ENCODE data around the gene GPR152. TPM values are rescaled to one million over a fixed set of nuclear protein-coding genes. Genes with fewer than 3 reads are reported as not detected.
"Not testable (repeated sequence)": the region's sequence is repeated elsewhere in the genome, so short reads cannot be mapped to it uniquely, and the experiment has no call there.

Gene GPR152
- total RNA-seq, 2 donors from 2014 or later = not detected

DNA sequence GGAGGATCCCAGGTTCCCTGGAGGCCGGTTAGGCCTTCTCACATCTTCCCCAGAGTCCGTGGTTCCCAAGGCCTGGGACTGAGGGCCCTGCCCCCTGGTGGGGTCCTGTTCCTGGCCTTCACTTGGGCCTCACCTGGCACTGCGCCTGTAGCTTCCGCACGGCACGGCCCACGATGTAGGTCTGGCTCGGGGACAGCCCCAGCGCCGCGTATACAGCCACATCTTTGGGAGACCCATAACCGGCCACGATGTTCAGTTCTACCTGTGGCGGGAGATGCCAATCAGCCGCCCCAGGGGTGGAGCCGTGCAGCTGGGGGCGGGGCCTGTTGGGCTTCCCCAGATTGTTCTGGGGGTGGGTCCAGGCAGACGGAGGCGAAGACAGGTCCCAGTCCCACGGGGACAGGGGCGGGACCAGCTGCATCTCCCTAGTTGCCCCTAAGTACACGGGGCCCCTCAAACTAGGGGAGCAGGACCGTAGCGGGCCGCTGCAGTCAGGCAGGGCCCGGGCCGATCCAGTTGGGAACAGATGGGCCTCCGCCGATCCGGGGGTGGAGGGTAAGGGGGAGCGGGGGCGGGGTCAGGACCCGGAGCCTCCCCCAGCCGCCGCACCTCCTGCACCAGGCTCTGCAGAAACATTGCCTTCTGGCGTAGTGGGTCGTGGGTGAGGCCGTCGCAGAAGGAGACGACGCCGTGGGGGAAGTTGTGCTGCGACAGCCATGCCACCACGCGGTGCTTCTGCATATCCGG, 40.4 kb upstream of the GPR152 start:
- ATAC-seq (no peak), DNase-seq (ENCODE audit: low spot score) (no peak)
- H3K4me1 Mint-ChIP-seq (ENCODE audit: low read depth in 2 of 2) = peaks cover 13 to 14% of the 10 kb centered on the region in 2 donors
- H3K9me3 Mint-ChIP-seq = no peaks in the 10 kb centered on the region
- H3K27ac Mint-ChIP-seq = no peak overlapping the region
- no peak overlapping the region for H3K4me3 Mint-ChIP-seq
- H3K36me3 Mint-ChIP-seq = no peaks in the 10 kb centered on the region
- H3K27me3 Mint-ChIP-seq = no peaks in the 10 kb centered on the region

DNA sequence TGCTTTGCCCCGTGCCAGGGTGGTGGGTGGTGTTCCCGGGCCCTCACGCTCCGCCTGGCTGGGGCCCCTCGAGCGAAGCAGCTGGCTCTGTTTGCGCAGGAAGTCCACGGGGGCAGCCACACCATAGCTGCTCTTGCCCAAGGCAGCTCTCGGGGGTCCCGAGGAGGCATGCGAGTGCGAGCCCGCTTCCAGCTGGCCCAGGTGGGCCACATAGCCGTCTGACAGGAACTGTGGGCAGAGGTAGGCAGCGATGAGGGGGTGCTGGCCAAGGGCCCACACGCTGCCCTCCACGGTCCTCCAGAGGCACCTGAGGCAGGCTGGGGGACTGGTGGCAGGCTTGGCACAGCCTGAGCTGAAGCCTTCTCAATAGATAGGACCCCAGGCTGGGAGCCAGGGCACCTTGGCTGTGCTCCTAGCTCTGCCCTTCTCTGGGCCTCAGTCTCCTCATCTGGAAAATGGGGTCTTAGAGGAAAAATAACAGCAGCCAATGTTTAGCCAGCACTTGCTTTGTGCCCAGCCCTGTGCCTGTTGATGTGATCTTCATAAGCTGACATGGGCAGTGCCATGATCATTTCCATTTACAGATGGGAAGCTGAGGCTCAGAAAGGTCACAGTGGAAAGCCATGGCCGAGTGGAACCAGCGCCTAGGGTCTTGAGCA, 39.7 kb upstream of the GPR152 start:
- ATAC-seq = no peak
- DNase-seq (ENCODE audit: low spot score) = no peak
- Mint-ChIP-seq H3K36me3 (peaks cover 7% of the 10 kb centered on the region), H3K4me3 (no peak overlapping the region), H3K27ac (no peak overlapping the region), H3K27me3 (no peaks in the 10 kb centered on the region), H3K4me1 (ENCODE audit: low read depth in 2 of 2) (peaks cover 21 to 22% of the 10 kb centered on the region in 2 donors), H3K9me3 (no peaks in the 10 kb centered on the region)

DNA sequence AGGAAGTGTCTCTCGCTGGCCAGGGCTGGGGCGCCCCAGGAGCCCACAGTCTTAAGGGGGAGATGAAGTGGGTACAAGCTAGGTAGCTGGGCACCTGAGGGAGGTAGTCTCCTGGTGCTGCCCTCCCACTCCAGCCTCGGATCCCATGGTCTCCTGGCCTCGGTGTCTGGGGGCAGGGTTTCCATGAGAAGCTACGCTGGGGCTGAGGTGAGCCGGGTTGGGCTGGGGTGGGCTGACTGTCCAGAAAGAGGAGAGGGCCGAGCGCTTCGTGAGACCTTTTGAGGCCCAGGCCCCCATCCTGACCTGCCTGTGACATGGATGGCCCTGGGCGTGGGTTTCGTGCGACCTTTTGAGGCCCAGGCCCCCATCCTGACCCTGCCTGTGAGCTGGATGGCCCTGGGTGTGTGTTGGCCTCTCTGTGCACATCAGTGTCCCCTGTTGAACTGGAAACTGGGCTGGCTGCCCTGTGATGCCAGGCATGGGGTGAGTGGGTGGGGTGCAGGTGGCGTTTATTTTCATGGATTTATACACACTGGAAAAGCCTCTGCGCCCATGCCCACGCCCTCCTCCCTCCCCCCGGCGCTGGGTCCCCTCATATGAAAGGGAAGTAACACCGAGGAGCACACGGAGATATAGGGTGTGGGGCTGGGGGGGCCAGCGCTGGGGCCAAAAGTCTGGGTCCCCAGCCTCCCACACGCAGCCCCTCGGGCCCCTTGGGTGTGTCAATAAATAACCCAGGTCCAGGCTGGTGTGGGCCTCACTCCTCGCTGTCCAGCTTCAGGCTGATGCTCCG, 38.9 kb upstream of the GPR152 start:
- ATAC-seq (no peak), DNase-seq (ENCODE audit: low spot score) (no peak)
- H3K9me3 Mint-ChIP-seq = no peaks in the 10 kb centered on the region
- no peaks in the 10 kb centered on the region for H3K27me3 Mint-ChIP-seq
- no peak overlapping the region for H3K27ac Mint-ChIP-seq
- H3K4me1 Mint-ChIP-seq (ENCODE audit: low read depth in 2 of 2) = peaks cover 25 to 28% of the 10 kb centered on the region in 2 donors
- H3K36me3 Mint-ChIP-seq = peaks cover 7% of the 10 kb centered on the region
- no peak overlapping the region for H3K4me3 Mint-ChIP-seq

DNA sequence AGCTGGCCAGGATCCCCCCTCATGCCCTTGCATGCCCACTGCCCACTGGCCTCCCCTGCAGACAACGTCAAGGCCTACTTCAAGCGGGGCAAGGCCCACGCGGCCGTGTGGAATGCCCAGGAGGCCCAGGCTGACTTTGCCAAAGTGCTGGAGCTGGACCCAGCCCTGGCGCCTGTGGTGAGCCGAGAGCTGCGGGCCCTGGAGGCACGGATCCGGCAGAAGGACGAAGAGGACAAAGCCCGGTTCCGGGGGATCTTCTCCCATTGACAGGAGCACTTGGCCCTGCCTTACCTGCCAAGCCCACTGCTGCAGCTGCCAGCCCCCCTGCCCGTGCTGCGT, 38.2 kb upstream of the GPR152 start:
- no peaks in the 10 kb centered on the region for H3K9me3 Mint-ChIP-seq
- no peak overlapping the region for H3K27ac Mint-ChIP-seq
- DNase-seq (ENCODE audit: low spot score) (peak; percentile 46), ATAC-seq (no peak)
- no peak overlapping the region for H3K4me3 Mint-ChIP-seq
- peaks cover 7% of the 10 kb centered on the region for H3K36me3 Mint-ChIP-seq
- H3K27me3 Mint-ChIP-seq = no peaks in the 10 kb centered on the region
- H3K4me1 Mint-ChIP-seq (ENCODE audit: low read depth in 2 of 2) = peaks cover 33 to 35% of the 10 kb centered on the region in 2 donors

DNA sequence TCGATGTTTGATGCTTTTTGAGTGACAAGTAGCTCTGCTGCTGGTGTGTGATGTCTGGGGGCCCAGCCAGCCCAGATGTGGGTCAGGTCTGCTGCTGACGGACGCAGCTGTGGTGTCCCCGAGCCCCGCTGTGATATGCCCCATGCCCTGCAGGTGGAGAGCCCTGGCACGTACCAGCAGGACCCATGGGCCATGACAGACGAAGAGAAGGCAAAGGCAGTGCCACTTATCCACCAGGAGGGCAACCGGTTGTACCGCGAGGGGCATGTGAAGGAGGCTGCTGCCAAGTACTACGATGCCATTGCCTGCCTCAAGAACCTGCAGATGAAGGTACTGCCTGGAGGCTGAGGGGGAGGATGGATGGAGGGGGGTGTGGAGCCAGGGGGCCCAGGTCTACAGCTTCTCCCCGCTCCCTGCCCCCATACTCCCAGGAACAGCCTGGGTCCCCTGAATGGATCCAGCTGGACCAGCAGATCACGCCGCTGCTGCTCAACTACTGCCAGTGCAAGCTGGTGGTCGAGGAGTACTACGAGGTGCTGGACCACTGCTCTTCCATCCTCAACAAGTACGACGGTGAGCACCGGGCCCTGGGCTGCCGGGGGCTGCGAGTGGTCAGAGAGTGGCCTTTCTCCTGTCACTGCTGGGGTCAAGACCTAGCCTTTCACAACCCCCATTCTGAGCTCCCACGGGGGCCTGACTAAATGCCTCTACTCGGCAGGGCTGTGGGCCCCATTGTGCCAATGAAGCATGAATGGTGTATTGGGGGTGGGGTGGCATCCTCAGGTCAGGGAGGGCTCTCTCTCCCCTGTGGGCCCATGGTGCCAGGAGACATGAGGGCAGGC, 37.6 kb upstream of the GPR152 start:
- H3K4me3 Mint-ChIP-seq = peak overlapping the region; percentile 52
- peaks cover 36 to 37% of the 10 kb centered on the region in 2 donors for H3K4me1 Mint-ChIP-seq (ENCODE audit: low read depth in 2 of 2)
- no peaks in the 10 kb centered on the region for H3K9me3 Mint-ChIP-seq
- peaks cover 7% of the 10 kb centered on the region for H3K36me3 Mint-ChIP-seq
- DNase-seq (ENCODE audit: low spot score) (no peak), ATAC-seq (no peak)
- peak overlapping the region in 1 of 2 donors; percentile 39 for H3K27ac Mint-ChIP-seq
- H3K27me3 Mint-ChIP-seq = no peaks in the 10 kb centered on the region

DNA sequence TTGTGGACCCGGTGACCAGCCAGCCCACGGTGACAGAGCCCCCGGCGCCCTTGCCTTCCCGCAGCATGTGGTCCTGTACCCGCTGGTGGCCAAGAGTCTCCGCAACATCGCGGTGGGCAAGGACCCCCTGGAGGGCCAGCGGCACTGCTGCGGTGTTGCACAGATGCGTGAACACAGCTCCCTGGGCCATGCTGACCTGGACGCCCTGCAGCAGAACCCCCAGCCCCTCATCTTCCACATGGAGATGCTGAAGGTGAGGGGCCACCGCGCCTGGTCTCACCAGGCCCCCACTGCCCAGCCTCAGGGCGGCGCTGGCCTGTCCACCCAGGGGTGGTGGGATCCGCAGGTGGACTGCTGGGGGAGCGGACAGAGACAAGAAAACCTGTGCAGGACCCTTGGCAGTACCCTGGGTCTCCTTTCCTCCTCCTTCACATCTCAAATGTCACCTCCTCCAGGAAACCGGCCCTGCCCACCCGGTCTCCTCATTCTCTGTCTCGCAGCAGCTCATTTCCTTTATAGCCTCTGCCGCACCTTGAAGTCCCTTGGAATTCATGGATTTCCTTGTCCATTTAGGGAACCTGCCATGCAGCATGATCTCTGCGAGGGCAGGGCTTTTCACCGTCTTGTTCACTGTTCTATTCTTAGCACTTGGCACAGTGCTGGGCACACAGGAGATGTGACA, 36.8 kb upstream of the GPR152 start:
- Mint-ChIP-seq H3K9me3 (no peaks in the 10 kb centered on the region), H3K27ac (peak overlapping the region; percentile 39 to 94), H3K36me3 (peaks cover 7% of the 10 kb centered on the region), H3K4me1 (ENCODE audit: low read depth in 2 of 2) (peaks cover 44 to 45% of the 10 kb centered on the region in 2 donors), H3K4me3 (peak overlapping the region; percentile 52), H3K27me3 (no peaks in the 10 kb centered on the region)
- ATAC-seq = no peak
- DNase-seq (ENCODE audit: low spot score) = no peak

DNA sequence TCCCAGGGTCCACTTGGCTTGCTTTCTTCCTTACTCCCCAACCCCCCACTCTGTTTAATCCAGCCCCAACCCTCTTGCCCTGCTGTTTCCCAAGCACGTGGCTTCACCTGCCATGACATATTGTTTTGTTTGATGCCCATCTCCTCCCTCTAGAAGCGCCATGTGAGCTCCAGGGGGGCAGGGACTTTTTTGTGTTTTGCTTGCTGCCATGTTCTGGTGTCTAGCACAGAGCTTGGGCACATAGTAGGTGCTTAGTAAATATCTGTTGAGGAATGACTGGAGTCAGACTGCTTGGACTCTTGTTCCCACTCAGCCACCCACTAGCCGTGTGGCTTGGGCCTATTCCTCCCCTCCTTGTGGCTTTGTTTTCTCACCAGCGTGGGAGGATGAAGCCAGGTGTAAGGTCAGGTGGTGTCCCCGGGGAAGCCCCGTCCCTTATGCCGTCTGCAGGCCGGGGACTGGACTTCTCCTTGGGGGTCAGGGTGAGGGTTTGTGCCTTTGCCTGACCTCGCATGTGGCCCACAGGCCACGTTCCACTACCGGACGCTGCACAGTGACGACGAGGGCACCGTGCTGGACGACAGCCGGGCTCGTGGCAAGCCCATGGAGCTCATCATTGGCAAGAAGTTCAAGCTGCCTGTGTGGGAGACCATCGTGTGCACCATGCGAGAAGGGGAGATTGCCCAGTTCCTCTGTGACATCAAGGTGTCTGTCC, 34.1 kb upstream of the GPR152 start:
- H3K4me1 Mint-ChIP-seq (ENCODE audit: low read depth in 2 of 2) = peaks cover 63 to 64% of the 10 kb centered on the region in 2 donors
- DNase-seq (ENCODE audit: low spot score) = peak; percentile 65
- H3K4me3 Mint-ChIP-seq = peak overlapping the region; percentile 77

DNA sequence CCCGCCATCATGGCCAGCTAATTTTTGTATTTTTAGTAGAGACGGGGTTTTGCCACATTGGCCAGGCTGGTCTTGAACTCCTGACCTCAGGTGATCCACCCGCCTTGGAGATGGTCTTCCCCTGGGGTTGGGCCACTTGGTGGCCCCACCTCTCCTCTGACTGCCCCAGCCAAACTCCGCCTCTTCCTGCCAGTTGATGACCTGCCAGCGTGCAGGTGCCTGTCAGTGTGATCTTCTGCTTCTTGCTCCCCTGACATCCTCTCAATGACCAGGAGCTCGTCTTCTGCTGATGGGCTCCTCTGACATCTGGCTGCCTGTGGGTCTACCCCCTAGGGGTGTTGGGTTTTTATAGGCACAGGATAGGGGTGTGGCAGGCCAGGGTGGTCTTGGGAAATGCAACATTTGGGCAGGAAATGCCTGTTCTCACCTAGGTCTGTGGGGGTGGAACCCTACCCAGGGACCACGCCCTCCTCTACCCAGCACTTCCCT, 33.4 kb upstream of the GPR152 start:
- Mint-ChIP-seq H3K4me3 (peak overlapping the region; percentile 77), H3K4me1 (ENCODE audit: low read depth in 2 of 2) (peaks cover 63% of the 10 kb centered on the region in 2 donors), H3K27ac (peak overlapping the region; percentile 94 to 96)
- not testable (repeated sequence) for H3K27me3 Mint-ChIP-seq, H3K36me3 Mint-ChIP-seq, H3K9me3 Mint-ChIP-seq
- ATAC-seq (peak in 1 of 2 donors; percentile 1), DNase-seq (ENCODE audit: low spot score) (peak; percentile 62)

More for the DNA sequence above, 34.1 kb upstream of the GPR152 start:
- no peaks in the 10 kb centered on the region for H3K27me3 Mint-ChIP-seq
- no peaks in the 10 kb centered on the region for H3K9me3 Mint-ChIP-seq
- H3K27ac Mint-ChIP-seq = peak overlapping the region; percentile 94 to 96
- H3K36me3 Mint-ChIP-seq = peaks cover 7% of the 10 kb centered on the region
- ATAC-seq = no peak

DNA sequence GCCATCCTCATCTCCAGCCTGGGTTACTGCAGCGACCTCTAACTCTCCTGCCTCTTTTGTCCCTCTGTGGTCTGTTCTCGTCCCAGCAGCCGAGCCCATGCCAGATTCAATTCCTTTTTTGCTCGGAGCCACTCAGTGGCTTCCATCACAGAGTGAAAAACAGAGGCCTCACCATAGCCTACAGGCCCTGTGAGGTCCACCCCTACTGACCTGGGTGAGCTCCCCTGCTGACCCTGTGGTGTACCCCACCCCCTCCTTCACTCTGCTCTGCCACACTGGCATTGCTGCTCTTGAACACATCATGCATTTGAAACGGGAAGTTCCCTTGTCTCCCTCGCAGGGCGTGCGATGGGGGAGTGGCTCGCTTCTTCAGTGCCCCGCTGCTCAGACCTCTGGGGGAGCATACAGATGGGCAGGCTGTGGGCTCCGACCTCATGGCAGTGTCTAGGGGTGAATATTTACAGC, 32.4 kb upstream of the GPR152 start:
- Mint-ChIP-seq H3K4me3 (peak overlapping the region; percentile 96), H3K4me1 (ENCODE audit: low read depth in 2 of 2) (peaks cover 61 to 62% of the 10 kb centered on the region in 2 donors), H3K27ac (peak overlapping the region; percentile 94 to 96), H3K27me3 (no peaks in the 10 kb centered on the region), H3K36me3 (peaks cover 7% of the 10 kb centered on the region), H3K9me3 (no peaks in the 10 kb centered on the region)
- peak in 1 of 2 donors; percentile 28 for ATAC-seq
- DNase-seq (ENCODE audit: low spot score) = peak; percentile 65

DNA sequence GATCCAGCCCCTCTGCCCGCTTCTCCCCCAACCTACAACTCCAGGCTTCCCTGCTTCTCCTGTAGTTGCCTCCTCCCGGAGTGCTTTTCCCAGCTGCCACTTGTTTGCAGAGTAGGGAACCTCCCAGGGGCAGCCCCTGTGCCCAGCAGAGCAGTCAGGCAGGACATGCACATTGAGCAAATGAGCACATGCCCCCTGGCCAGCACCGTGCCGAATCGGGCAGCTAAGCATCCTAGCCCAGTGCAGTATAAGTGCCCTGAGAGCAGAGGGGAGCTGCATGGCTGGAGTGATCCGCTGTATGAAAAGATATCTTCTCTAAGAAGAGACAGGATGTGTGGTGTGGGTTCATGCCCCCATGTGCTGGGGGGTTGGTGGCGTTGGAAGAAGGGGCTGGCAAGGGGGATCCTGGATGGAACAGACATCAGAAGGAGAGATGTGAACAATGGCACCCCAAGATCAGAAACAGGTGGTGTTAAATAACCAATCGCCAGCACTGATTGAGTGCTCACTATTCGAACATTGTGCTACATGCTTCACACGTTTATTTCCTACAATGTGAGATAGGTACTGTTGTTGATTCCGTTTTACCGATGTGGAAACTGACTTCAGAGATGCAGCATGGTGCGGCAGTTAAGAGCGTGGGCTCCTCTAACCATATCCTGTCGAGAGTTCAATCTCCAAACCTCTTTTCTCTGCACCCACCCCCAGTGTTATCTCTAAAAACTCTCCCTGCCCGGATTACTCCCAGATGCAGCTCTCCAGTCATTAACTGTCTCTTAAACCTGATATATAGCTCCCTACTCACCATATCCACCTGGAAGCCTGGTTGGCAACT, 31.5 kb upstream of the GPR152 start:
- Mint-ChIP-seq H3K4me1 (ENCODE audit: low read depth in 2 of 2) (peaks cover 57 to 58% of the 10 kb centered on the region in 2 donors), H3K27ac (peak overlapping the region; percentile 94 to 96), H3K36me3 (peaks cover 7% of the 10 kb centered on the region), H3K9me3 (no peaks in the 10 kb centered on the region), H3K27me3 (no peaks in the 10 kb centered on the region), H3K4me3 (peak overlapping the region; percentile 96)
- DNase-seq (ENCODE audit: low spot score) = peak; percentile 58
- peak in 1 of 2 donors; percentile 18 for ATAC-seq

Data from natural killer cell treated with Interleukin-12 subunit alpha and Interleukin-12 subunit beta and Interleukin-15 and Interleukin-18, amount 100 ng/mL, for 72 hours (primary cell).